ENCODE measurements around the gene NUP37.
A peak's percentile ranks its signal among the peaks of the same experiment; 100 is the strongest.
"Not testable (repeated sequence)": the region's sequence is repeated elsewhere in the genome, so short reads cannot be mapped to it uniquely, and the experiment has no call there.

Gene NUP37

DNA sequence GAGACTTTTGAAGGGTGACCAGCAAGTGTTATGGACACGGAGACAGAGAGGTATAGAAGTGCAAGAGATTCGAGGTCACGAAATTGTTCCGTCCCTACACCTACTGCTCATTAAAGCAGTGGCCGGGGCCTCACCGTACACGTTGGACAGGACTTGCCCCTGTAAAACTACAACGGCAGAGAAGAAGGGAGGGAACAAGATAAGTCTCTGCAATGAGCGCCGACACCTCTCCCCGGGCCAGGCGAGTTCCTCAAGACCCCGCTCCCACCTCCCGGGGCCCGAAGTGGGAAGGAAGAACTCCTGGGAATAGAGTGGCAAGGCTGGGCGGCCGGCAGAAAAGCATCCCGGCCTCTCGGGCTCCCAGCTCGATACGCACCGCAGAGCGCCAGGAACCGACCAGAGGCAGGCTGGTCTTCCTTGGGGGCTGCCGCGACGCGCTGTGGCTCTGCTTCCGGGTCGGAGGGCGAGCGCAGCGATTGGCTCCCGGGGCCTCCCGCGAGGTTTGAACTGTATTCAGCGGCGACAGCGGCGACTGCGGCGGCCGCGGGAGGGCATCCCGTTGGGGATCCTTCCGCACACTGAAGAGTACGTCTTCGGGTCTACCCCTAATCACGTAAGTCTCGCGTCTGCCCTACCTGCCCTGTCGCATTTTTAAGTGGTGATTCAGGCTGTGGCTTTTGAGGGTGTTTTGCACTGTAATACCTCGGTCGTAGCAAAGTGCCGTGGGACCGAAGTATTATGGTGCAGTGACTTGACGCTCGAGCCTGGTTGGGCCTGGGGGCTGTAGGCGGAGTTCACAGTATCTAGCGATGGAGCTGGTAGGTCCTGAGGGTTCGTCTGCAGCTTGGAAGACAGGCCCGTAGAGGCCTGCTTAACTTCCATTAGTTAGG, at the start of gene NUP37, which contains the start of gene PARPBP:
TSS of gene NUP37 (minus strand) at position 441 of the 890 bp plus-strand sequence. CDS start 1,596 bp downstream, outside the sequence.
TSS of gene PARPBP (plus strand) at position 510 of the 890 bp plus-strand sequence. CDS start 3,706 bp downstream, outside the sequence.
- peak; percentile 93 for DNase-seq

GRCh38 chr12:102167821-102168604, 48.1 kb upstream of the NUP37 start:
- DNase-seq: no peak

DNA sequence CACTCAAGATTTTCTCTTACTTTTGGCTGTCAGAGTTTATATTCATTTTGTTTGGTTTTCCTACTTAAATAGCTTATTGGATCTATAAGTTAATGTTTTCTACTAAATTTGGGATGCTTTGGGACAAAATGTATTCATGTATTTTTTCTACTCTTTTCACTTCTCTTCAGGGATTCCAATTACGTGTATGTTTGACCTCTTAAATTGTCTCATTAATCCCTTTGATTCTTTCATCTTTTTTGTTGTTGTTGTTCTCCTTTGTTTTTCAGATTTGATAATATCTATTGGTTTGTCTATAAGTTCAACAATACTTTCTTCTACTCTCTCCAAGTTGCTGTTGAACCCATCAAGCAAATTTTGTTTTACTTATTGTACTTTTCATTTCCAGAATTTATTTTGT, 43.5 kb upstream of the NUP37 start:
- no peak for DNase-seq

- not testable (repeated sequence) for DNase-seq
These were observed 35.3 kb upstream of the NUP37 start for GRCh38 chr12:102155206-102155605.

DNA sequence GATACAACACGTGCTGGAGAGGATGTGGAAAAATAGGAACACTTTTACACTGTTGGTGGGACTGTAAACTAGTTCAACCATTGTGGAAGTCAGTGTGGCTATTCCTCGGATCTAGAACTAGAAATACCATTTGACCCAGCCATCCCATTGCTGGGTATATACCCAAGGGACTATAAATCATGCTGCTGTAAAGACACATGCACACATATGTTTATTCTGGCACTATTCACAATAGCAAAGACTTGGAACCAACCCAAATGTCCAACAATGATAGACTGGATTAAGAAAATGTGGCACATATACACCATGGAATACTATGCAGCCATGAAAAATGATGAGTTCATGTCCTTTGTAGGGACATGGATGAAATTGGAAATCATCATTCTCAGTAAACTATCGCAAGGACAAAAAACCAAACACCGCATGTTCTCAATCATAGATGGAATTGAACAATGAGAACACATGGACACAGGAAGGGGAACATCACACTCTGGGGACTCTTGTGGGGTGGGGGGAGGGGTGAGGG, 27.2 kb upstream of the NUP37 start:
- DNase-seq: not testable (repeated sequence)

DNA sequence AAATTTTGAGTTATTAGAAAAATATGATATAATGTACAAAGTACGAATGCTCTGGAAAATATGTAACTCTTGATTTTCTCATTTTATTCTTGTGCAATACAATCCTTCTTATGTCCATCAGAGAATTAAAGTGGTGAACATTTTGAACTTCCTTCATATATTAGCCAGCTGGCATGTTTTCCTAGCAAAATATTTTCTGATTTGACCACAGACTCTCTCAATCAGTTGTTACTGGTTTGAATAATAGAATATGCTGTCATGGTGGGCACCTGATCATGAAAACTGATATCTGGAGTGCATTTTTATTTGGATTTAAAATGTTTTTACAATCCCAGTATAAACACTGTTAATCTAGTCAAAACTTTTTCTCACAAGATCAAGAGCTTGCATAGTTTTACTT, 24.3 kb upstream of the NUP37 start:
- no peak for DNase-seq

- DNase-seq: not testable (repeated sequence)
These were observed 23.0 kb upstream of the NUP37 start for GRCh38 chr12:102142866-102143373.

DNA sequence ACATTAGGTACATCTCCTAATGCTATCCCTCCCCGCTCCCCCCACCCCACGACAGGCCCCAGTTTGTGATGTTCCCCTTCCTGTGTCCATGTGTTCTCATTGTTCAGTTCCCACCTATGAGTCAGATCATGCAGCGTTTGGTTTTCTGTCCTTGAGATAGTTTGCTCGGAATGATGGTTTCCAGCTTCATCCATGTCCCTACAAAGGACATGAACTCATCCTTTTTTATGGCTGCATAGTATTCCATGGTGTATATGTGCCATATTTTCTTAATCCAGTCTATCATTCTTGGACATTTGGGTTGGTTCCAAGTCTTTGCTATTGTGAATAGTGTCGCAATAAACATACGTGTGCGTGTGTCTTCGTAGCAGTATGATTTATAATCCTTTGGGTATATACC, 17.7 kb upstream of the NUP37 start:
- DNase-seq: not testable (repeated sequence)

GRCh38 chr12:102131442-102131841, 11.5 kb upstream of the NUP37 start:
- not testable (repeated sequence) for DNase-seq

DNA sequence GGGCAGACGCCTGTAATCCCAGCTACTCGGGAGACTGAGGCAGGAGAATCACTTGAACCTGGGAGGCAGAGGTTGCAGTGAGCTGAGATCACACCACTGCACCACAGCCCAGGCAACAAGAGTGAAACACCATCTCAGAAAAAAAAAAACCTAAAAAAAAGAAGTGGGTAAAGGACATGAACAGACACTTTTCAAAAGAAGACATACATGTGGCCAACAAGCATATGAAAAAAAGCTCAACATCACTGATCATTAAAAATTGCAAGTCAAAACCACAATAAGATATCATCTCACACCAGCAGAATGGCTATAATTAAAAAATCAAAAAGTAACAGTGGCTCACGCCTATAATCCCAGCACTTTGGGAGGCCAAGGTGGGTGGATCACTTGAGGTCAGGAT, 10.8 kb upstream of the NUP37 start:
- DNase-seq: not testable (repeated sequence)

GRCh38 chr12:102121328-102121727, 1.4 kb upstream of the NUP37 start:
- DNase-seq: not testable (repeated sequence)

DNA sequence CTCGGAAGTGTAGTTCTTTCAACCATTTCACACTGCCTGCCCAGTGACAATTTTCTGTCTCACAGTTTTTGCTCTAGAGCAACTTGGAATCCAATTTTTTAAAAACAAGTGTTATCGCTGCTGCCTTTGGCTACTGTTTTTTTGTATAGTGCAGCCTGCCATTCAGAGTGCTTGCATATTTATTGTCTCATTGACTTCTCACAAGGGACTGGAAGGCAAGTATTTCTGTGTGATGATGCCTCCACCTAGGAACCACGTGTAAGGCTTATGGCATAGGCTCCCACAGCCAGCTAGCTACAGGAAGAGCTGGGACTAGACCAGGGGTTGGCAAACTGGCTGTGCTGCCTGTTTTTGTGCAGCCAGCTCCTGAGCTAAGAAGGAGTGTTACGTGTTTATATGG, 972 bp upstream of the NUP37 start:
- DNase-seq: peak; percentile 14

DNA sequence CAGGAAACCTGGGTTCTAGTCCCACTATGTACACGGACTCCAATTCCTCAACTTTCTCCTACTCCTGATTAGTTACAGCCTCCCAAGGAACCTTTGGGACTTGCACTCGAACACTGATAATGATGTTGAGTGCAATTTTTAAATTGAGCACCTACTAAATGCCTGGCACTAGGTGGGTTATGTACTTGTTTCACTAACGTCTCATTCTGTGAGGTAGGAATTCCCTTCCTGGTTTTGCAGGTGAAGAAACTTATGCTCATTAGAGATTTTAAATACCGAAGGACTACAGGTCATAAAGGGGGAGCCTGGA, 605 bp upstream of the NUP37 start:
- DNase-seq: no peak

- no peak for DNase-seq
These were observed 1.0 kb downstream of the NUP37 start for GRCh38 chr12:102118874-102119273.

- DNase-seq: no peak
These were observed 3.5 kb downstream of the NUP37 start for GRCh38 chr12:102116392-102116791.

DNA sequence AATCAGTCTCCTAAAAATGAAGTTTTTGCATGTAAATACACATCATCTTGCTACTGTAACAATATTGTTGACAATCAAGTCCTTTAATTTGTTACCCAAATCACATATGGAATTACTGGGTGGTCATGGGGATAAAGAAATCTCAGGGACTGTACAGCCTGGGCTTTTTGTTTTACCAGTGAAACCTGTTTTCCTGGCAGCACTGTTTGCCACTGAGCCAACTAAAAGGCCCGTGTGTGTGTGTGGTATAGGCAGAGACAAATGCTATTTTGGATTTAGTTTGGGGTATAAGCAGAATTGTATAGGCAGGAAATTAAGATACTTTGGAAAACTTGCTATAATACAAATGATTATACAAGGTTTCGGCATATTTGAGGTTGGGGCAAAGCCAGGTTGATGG, 5.7 kb downstream of the NUP37 start:
- DNase-seq: no peak

DNA sequence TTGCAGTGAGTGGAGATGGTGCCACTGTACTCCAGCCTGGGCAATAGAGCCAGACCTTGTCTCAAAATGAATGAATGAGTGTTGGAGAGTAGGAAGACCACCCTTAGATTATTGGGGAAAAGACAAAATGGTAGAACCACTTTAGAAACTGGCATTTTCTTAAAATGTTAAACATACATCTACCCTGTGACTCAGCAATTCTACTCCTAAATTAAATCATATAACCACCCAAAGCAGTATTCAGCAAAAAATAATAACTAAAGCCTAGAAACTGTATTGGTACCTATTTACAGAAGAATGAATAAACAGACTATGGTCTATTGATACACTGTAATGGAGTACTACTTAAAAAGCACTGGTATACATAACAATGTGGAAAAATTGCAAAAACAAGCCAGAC, 9.1 kb downstream of the NUP37 start:
- no peak for DNase-seq

DNA sequence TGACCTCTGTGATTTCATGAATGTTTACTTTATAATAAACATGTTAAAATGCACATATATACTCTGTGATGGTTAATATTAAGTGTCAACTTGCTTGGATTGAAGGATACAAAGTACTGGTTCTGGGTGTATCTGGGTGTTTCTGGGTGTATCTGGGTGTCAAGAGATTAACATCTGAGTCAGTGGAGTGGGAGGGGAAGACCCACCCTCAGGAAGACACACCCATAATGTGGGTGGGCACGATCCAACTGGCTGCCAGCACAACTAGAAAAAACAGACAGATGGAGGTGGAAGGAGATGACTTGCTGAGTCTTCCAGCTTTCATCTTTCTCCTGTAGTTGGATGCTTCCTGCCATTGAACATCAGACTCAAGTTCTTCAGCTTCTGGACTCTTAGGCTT, 11.9 kb downstream of the NUP37 start:
- DNase-seq: no peak

GRCh38 chr12:102106905-102107304, 13.0 kb downstream of the NUP37 start:
- DNase-seq: no peak

- no peak for DNase-seq
These were observed 23.1 kb downstream of the NUP37 start for GRCh38 chr12:102096855-102097254.

DNA sequence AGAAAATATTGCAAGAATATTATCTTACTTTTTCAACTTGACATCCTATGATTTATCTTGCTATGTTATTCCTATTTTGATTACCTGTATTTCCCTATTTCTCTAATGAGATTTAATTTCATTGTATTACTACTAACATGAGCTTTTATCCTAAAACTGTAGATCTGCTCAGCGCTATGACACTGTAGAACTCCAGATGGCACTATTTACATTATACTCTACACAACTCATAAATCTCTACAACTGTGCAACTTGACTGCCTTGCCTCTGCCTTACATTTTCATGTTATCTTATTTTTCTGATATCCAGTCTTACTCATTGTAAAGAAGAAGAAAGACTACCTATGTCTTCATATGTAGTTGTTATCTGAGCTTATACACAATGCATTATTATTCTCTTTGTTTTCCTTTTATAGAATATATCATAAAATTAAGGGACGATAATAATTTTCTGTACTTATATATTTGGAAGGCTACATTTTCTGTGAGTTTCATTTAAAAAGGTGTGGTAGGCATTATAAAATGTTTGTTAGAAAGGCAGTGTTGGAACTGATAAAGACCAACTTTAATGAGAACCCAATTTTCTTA, 24.1 kb downstream of the NUP37 start:
- DNase-seq: no peak

DNA sequence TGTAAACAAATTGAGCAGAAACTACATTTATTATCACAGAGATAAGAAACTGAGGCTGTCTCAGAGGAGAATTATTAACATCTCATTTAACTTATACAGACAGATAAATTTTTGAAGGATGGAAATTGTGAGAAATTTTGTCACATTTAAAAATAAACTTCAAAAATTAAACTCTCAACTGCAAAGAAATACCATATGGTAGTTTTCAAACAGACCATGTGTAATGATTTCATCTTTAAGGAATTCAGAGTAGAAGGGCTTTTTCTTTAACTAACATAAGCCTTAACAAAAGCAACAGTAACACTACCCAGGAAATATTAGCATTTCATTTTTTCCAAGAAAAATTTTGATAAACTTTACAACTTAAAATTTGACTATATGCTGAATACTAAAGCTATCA, 26.6 kb downstream of the NUP37 start:
- no peak for DNase-seq

- DNase-seq: not testable (repeated sequence)
These were observed 30.6 kb downstream of the NUP37 start for GRCh38 chr12:102089228-102089835.
